ENCODE results near the gene KCNMA1.

The KCNMA1 gene

GRCh38 chr10:77361831-77362230 is 275.8 kb downstream of the KCNMA1 start:
- DNase-seq: no peak
- no peaks in the 10 kb centered on the region for H3K79me2 ChIP-seq (ENCODE audit: control insufficient read depth, insufficient read depth, low read length)
- H3K27me3 ChIP-seq (ENCODE audit: insufficient read depth, low read length, poor library complexity): no peaks in the 10 kb centered on the region
- H3K23ac ChIP-seq (ENCODE audit: low read length): no peak overlapping the region
- H2BK120ac ChIP-seq (ENCODE audit: low read depth, low read length): no peak overlapping the region
- no peak overlapping the region for H2BK5ac ChIP-seq (ENCODE audit: low read length)
- H3K4me3 ChIP-seq (ENCODE audit: low read length): no peak overlapping the region
- no peak overlapping the region for H3K18ac ChIP-seq (ENCODE audit: low read length)
- H3K4me2 ChIP-seq (ENCODE audit: low read length): no peak overlapping the region
- no peak overlapping the region for H3K9ac ChIP-seq (ENCODE audit: low read length)
- no peak overlapping the region for H3K4ac ChIP-seq (ENCODE audit: low read depth, low read length)
- H4K8ac ChIP-seq (ENCODE audit: low read depth, low read length): no peak overlapping the region
- no peak overlapping the region for H3K56ac ChIP-seq (ENCODE audit: low read length)
- H2AK5ac ChIP-seq (ENCODE audit: low read length): no peak overlapping the region
- no peaks in the 10 kb centered on the region for H3K79me1 ChIP-seq (ENCODE audit: low read length)
- WGBS (ENCODE audit: extremely low coverage, insufficient coverage, low lambda C conversion rate): no CpG with 5 or more reads among the region's 6 CpGs
- no peak overlapping the region for H3K27ac ChIP-seq (ENCODE audit: low read depth, low read length)
- no peak overlapping the region for H4K5ac ChIP-seq (ENCODE audit: low read length)
- H3K4me1 ChIP-seq (ENCODE audit: control insufficient read depth, low read depth, low read length): peaks cover 2% of the 10 kb centered on the region
- H3K36me3 ChIP-seq (ENCODE audit: control insufficient read depth, insufficient read depth, low read length): no peaks in the 10 kb centered on the region
- H2BK15ac ChIP-seq (replicated peaks; ENCODE audit: low read depth): no peak overlapping the region

- H3K36me3 ChIP-seq (ENCODE audit: control insufficient read depth, insufficient read depth, low read length): no peaks in the 10 kb centered on the region
- no CpG with 5 or more reads among the region's 9 CpGs for WGBS (ENCODE audit: extremely low coverage, insufficient coverage, low lambda C conversion rate)
- H3K79me1 ChIP-seq (ENCODE audit: low read length): no peaks in the 10 kb centered on the region
- H3K4me2 ChIP-seq (ENCODE audit: low read length): no peak overlapping the region
- H2AK5ac ChIP-seq (ENCODE audit: low read length): no peak overlapping the region
- no peak overlapping the region for H3K56ac ChIP-seq (ENCODE audit: low read length)
- H3K79me2 ChIP-seq (ENCODE audit: control insufficient read depth, insufficient read depth, low read length): no peaks in the 10 kb centered on the region
- no peak overlapping the region for H2BK5ac ChIP-seq (ENCODE audit: low read length)
- H3K27ac ChIP-seq (ENCODE audit: low read depth, low read length): no peak overlapping the region
- H3K4me1 ChIP-seq (ENCODE audit: control insufficient read depth, low read depth, low read length): peaks cover 2% of the 10 kb centered on the region
- no peak overlapping the region for H4K8ac ChIP-seq (ENCODE audit: low read depth, low read length)
- H3K4ac ChIP-seq (ENCODE audit: low read depth, low read length): no peak overlapping the region
- H3K27me3 ChIP-seq (ENCODE audit: insufficient read depth, low read length, poor library complexity): no peaks in the 10 kb centered on the region
- H3K4me3 ChIP-seq (ENCODE audit: low read length): no peak overlapping the region
- no peak overlapping the region for H3K18ac ChIP-seq (ENCODE audit: low read length)
- no peak for DNase-seq
- H2BK15ac ChIP-seq (replicated peaks; ENCODE audit: low read depth): no peak overlapping the region
- H3K23ac ChIP-seq (ENCODE audit: low read length): no peak overlapping the region
- no peak overlapping the region for H4K5ac ChIP-seq (ENCODE audit: low read length)
- H2BK120ac ChIP-seq (ENCODE audit: low read depth, low read length): no peak overlapping the region
- H3K9ac ChIP-seq (ENCODE audit: low read length): no peak overlapping the region
Observed at GRCh38 chr10:77361426-77361825, 276.2 kb downstream of the KCNMA1 start.

- Histone ChIP-seq H4K5ac (ENCODE audit: low read length) (no peak overlapping the region), H3K56ac (ENCODE audit: low read length) (no peak overlapping the region), H3K36me3 (ENCODE audit: control insufficient read depth, insufficient read depth, low read length) (no peaks in the 10 kb centered on the region), H2BK120ac (ENCODE audit: low read depth, low read length) (no peak overlapping the region), H3K9ac (ENCODE audit: low read length) (no peak overlapping the region), H3K23ac (ENCODE audit: low read length) (no peak overlapping the region), H3K4me3 (ENCODE audit: low read length) (no peak overlapping the region), H3K79me1 (ENCODE audit: low read length) (no peaks in the 10 kb centered on the region), H4K8ac (ENCODE audit: low read depth, low read length) (no peak overlapping the region), H2BK15ac (replicated peaks; ENCODE audit: low read depth) (no peak overlapping the region), H3K4ac (ENCODE audit: low read depth, low read length) (no peak overlapping the region), H2AK5ac (ENCODE audit: low read length) (no peak overlapping the region), H2BK5ac (ENCODE audit: low read length) (no peak overlapping the region), H3K27me3 (ENCODE audit: insufficient read depth, low read length, poor library complexity) (no peaks in the 10 kb centered on the region), H3K18ac (ENCODE audit: low read length) (no peak overlapping the region), H3K4me1 (ENCODE audit: control insufficient read depth, low read depth, low read length) (peaks cover 2% of the 10 kb centered on the region), H3K79me2 (ENCODE audit: control insufficient read depth, insufficient read depth, low read length) (no peaks in the 10 kb centered on the region), H3K27ac (ENCODE audit: low read depth, low read length) (no peak overlapping the region), H3K4me2 (ENCODE audit: low read length) (no peak overlapping the region)
- no peak for DNase-seq
- WGBS (ENCODE audit: extremely low coverage, insufficient coverage, low lambda C conversion rate): no CpG with 5 or more reads among the region's 5 CpGs
Observed at GRCh38 chr10:77360835-77361234, 276.8 kb downstream of the KCNMA1 start.

- H2AK5ac ChIP-seq (ENCODE audit: low read length): no peak overlapping the region
- H3K4me2 ChIP-seq (ENCODE audit: low read length): no peak overlapping the region
- H3K23ac ChIP-seq (ENCODE audit: low read length): no peak overlapping the region
- DNase-seq: peak; percentile 17
- no peaks in the 10 kb centered on the region for H3K27me3 ChIP-seq (ENCODE audit: insufficient read depth, low read length, poor library complexity)
- H2BK120ac ChIP-seq (ENCODE audit: low read depth, low read length): no peak overlapping the region
- H3K4ac ChIP-seq (ENCODE audit: low read depth, low read length): no peak overlapping the region
- no peak overlapping the region for H2BK15ac ChIP-seq (replicated peaks; ENCODE audit: low read depth)
- no peak overlapping the region for H4K8ac ChIP-seq (ENCODE audit: low read depth, low read length)
- no CpG with 5 or more reads among the region's 2 CpGs for WGBS (ENCODE audit: extremely low coverage, insufficient coverage, low lambda C conversion rate)
- no peaks in the 10 kb centered on the region for H3K79me1 ChIP-seq (ENCODE audit: low read length)
- H3K9ac ChIP-seq (ENCODE audit: low read length): no peak overlapping the region
- no peaks in the 10 kb centered on the region for H3K79me2 ChIP-seq (ENCODE audit: control insufficient read depth, insufficient read depth, low read length)
- H2BK5ac ChIP-seq (ENCODE audit: low read length): no peak overlapping the region
- H3K18ac ChIP-seq (ENCODE audit: low read length): no peak overlapping the region
- peaks cover 2% of the 10 kb centered on the region for H3K4me1 ChIP-seq (ENCODE audit: control insufficient read depth, low read depth, low read length)
- H3K36me3 ChIP-seq (ENCODE audit: control insufficient read depth, insufficient read depth, low read length): no peaks in the 10 kb centered on the region
- no peak overlapping the region for H3K4me3 ChIP-seq (ENCODE audit: low read length)
- H4K5ac ChIP-seq (ENCODE audit: low read length): no peak overlapping the region
- H3K27ac ChIP-seq (ENCODE audit: low read depth, low read length): no peak overlapping the region
- H3K56ac ChIP-seq (ENCODE audit: low read length): no peak overlapping the region
Observed at GRCh38 chr10:77359950-77360520, 277.6 kb downstream of the KCNMA1 start.

GRCh38 chr10:77359287-77359691 is 278.3 kb downstream of the KCNMA1 start:
- Histone ChIP-seq H4K8ac (ENCODE audit: low read depth, low read length) (no peak overlapping the region), H3K18ac (ENCODE audit: low read length) (no peak overlapping the region), H2AK5ac (ENCODE audit: low read length) (no peak overlapping the region), H3K36me3 (ENCODE audit: control insufficient read depth, insufficient read depth, low read length) (no peaks in the 10 kb centered on the region), H3K79me2 (ENCODE audit: control insufficient read depth, insufficient read depth, low read length) (no peaks in the 10 kb centered on the region), H3K79me1 (ENCODE audit: low read length) (no peaks in the 10 kb centered on the region), H3K56ac (ENCODE audit: low read length) (no peak overlapping the region), H2BK15ac (replicated peaks; ENCODE audit: low read depth) (no peak overlapping the region), H2BK5ac (ENCODE audit: low read length) (no peak overlapping the region), H4K5ac (ENCODE audit: low read length) (no peak overlapping the region), H3K9ac (ENCODE audit: low read length) (no peak overlapping the region), H2BK120ac (ENCODE audit: low read depth, low read length) (no peak overlapping the region), H3K4me2 (ENCODE audit: low read length) (no peak overlapping the region), H3K27ac (ENCODE audit: low read depth, low read length) (no peak overlapping the region), H3K23ac (ENCODE audit: low read length) (no peak overlapping the region), H3K4me1 (ENCODE audit: control insufficient read depth, low read depth, low read length) (peaks cover 2% of the 10 kb centered on the region), H3K27me3 (ENCODE audit: insufficient read depth, low read length, poor library complexity) (no peaks in the 10 kb centered on the region), H3K4ac (ENCODE audit: low read depth, low read length) (no peak overlapping the region), H3K4me3 (ENCODE audit: low read length) (no peak overlapping the region)
- no CpG with 5 or more reads among the region's 9 CpGs for WGBS (ENCODE audit: extremely low coverage, insufficient coverage, low lambda C conversion rate)
- DNase-seq: no peak

- no peak for DNase-seq
Observed at GRCh38 chr10:77358656-77359055, 279.0 kb downstream of the KCNMA1 start.

More at GRCh38 chr10:77358656-77359055, 279.0 kb downstream of the KCNMA1 start:
- no peak overlapping the region for H4K5ac ChIP-seq (ENCODE audit: low read length)
- H4K8ac ChIP-seq (ENCODE audit: low read depth, low read length): no peak overlapping the region
- no peaks in the 10 kb centered on the region for H3K79me2 ChIP-seq (ENCODE audit: control insufficient read depth, insufficient read depth, low read length)
- no peak overlapping the region for H3K9ac ChIP-seq (ENCODE audit: low read length)
- no peak overlapping the region for H2BK5ac ChIP-seq (ENCODE audit: low read length)
- no peaks in the 10 kb centered on the region for H3K27me3 ChIP-seq (ENCODE audit: insufficient read depth, low read length, poor library complexity)
- H3K23ac ChIP-seq (ENCODE audit: low read length): no peak overlapping the region
- no peak overlapping the region for H3K4me3 ChIP-seq (ENCODE audit: low read length)
- H2BK15ac ChIP-seq (replicated peaks; ENCODE audit: low read depth): no peak overlapping the region
- H3K27ac ChIP-seq (ENCODE audit: low read depth, low read length): no peak overlapping the region
- no peak overlapping the region for H3K4me2 ChIP-seq (ENCODE audit: low read length)
- no CpG with 5 or more reads among the region's 5 CpGs for WGBS (ENCODE audit: extremely low coverage, insufficient coverage, low lambda C conversion rate)
- no peak overlapping the region for H2AK5ac ChIP-seq (ENCODE audit: low read length)
- H3K56ac ChIP-seq (ENCODE audit: low read length): no peak overlapping the region
- H3K18ac ChIP-seq (ENCODE audit: low read length): no peak overlapping the region
- no peaks in the 10 kb centered on the region for H3K36me3 ChIP-seq (ENCODE audit: control insufficient read depth, insufficient read depth, low read length)
- no peaks in the 10 kb centered on the region for H3K79me1 ChIP-seq (ENCODE audit: low read length)
- no peak overlapping the region for H2BK120ac ChIP-seq (ENCODE audit: low read depth, low read length)
- H3K4ac ChIP-seq (ENCODE audit: low read depth, low read length): no peak overlapping the region
- peaks cover 2% of the 10 kb centered on the region for H3K4me1 ChIP-seq (ENCODE audit: control insufficient read depth, low read depth, low read length)

Measured in mesendoderm (in vitro differentiated cells).